PFSK-1 (cell line): ENCODE data around the gene AKAP6.

Experiments
- FOXP2 ChIP-seq: optimal IDR thresholded peaks from 2 replicates; pipeline ENCODE3; 2011; ENCODE audit warnings: borderline replicate concordance, control low read depth, inconsistent platforms; ENCODE audit not compliant: insufficient read depth; ENCODE audit errors: extremely low read length, extremely low read depth
- POLR2AphosphoS5 ChIP-seq: IDR thresholded peaks from 2 replicates; pipeline ENCODE4 v1.6.1; 2012; ENCODE audit warnings: low read depth, mild to moderate bottlenecking, control low read depth, low read length, moderate library complexity
- REST ChIP-seq, 2 experiments: IDR thresholded peaks; 2 replicates each; pipeline versions ENCODE4 v1.6.1 to v1.8.0; 2011 to 2012; ENCODE audit warnings: low read depth in 2 of 2, low read length in 2 of 2, control low read depth in 1 of 2, inconsistent platforms in 1 of 2, mild to moderate bottlenecking in 1 of 2, moderate library complexity in 1 of 2; ENCODE audit not compliant: insufficient read depth in 1 of 2
- SIN3A ChIP-seq: IDR thresholded peaks from 2 replicates; pipeline ENCODE4 v1.6.1; 2012; ENCODE audit warnings: mild to moderate bottlenecking, low read length, moderate library complexity, borderline replicate concordance; ENCODE audit not compliant: insufficient read depth
- TAF1 ChIP-seq: IDR thresholded peaks from 2 replicates; pipeline ENCODE4 v1.6.1; 2012; ENCODE audit warnings: low read length, control low read depth, borderline replicate concordance; ENCODE audit not compliant: insufficient read depth

AKAP6 gene

GRCh38 chr14:32300136-32300535 is 29.0 kb upstream of the AKAP6 start:
- no peak for TF ChIP-seq TAF1
- no peak for TF ChIP-seq FOXP2
- TF ChIP-seq REST (IDR thresholded peaks at IDR 0.05; ENCODE audit: insufficient read depth in 1 of 2, low read depth in 2 of 2, low read length in 2 of 2), result no peak
- TF ChIP-seq SIN3A, result no peak
- no peak for TF ChIP-seq POLR2AphosphoS5

DNA sequence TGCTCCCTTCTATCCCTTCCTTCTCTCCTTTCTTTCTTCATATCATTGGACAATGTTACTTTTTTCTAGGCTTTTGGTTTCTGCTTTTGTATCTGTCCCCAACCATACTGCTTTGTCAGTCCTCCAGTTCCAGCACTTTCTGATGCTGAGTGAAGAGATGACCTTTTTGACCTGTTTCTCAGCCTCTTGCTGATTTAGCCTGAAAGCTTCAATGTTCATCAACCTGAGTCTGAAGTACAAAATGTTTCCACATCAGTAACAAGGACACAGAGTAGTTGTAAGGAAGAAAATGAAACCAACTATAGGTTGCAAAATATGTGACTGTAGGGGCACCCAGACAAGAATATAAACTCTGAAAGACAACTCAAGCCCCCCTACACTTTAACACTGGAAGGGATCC is 25.2 kb upstream of the AKAP6 start:
- TF ChIP-seq FOXP2, result no peak
- no peak for TF ChIP-seq POLR2AphosphoS5
- TF ChIP-seq SIN3A, result no peak
- no peak for TF ChIP-seq TAF1
- TF ChIP-seq REST (IDR thresholded peaks at IDR 0.05; ENCODE audit: insufficient read depth in 1 of 2, low read depth in 2 of 2, low read length in 2 of 2), result no peak

DNA sequence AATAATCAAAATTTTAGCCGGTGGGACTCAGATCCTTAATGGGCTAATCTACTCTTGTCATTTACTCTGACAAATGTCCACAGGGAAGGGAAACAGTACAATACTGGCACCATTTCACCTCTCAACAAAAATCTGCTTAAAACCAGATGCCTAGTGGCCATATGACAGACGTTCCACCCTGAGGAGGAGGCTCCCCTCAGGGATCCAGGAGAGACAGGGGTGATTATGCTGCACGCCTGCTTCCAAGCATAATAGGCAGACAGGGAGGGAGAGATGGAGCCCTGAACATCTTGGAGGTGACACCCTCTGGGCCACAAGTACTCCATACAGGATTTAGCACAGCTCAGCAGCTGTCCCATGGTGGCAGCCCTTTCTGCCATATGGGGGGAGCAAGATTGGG is 24.8 kb upstream of the AKAP6 start:
- TF ChIP-seq SIN3A (no peak), TAF1 (no peak), FOXP2 (no peak), REST (IDR thresholded peaks at IDR 0.05; ENCODE audit: insufficient read depth in 1 of 2, low read depth in 2 of 2, low read length in 2 of 2) (no peak), POLR2AphosphoS5 (no peak)

DNA sequence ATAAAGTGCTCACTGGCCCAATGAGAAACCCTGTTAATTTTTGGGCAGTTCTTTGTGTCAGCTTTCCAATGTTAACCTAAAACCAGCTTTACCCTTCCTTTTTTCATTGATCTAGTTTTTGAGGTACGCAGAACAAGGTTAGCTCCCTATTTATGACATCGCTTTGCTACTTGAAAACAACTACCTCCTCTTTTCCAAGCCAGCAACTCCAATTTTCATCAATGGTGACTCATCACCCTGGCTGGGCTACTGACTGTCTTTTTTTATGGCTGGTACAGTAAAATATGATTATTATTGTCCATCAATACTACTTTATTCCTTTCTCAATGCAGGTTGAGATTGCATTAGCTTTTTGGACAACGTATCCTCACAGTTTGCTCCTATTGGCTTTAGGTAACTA is 22.5 kb upstream of the AKAP6 start:
- TF ChIP-seq TAF1 (no peak), SIN3A (no peak), REST (IDR thresholded peaks at IDR 0.05; ENCODE audit: insufficient read depth in 1 of 2, low read depth in 2 of 2, low read length in 2 of 2) (no peak), POLR2AphosphoS5 (no peak), FOXP2 (no peak)

- TF ChIP-seq SIN3A, result no peak
- TF ChIP-seq POLR2AphosphoS5, result no peak
- TF ChIP-seq FOXP2, result no peak
- no peak for TF ChIP-seq TAF1
- TF ChIP-seq REST (IDR thresholded peaks at IDR 0.05; ENCODE audit: insufficient read depth in 1 of 2, low read depth in 2 of 2, low read length in 2 of 2), result no peak
These were observed 21.1 kb upstream of the AKAP6 start for GRCh38 chr14:32307881-32308582.
